MG63 (cell line): Measurements from ENCODE around the gene CERS5. TPM values are rescaled to one million over a fixed set of nuclear protein-coding genes. Genes with fewer than 3 reads are reported as not detected.

Source experiments
- DNase-seq: peaks from one replicate; pipeline ENCODE4 v3.0.0-alpha.2; 2020
- H3K27me3 ChIP-seq: fragments of 250-450 bp; sonication (Bioruptor Pico); 2 replicates; pipeline ENCODE4 v1.5.1; 2020; ENCODE audit warnings: mild to moderate bottlenecking, moderate library complexity
- H3K36me3 ChIP-seq: fragments of 250-450 bp; sonication (Bioruptor Pico); 2 replicates; pipeline ENCODE4 v1.5.1; 2020; ENCODE audit warnings: mild to moderate bottlenecking, moderate library complexity
- H3K4me3 ChIP-seq: fragments of 250-450 bp; sonication (Bioruptor Pico); 2 replicates; pipeline ENCODE4 v1.5.1; 2020; ENCODE audit warnings: mild to moderate bottlenecking, moderate library complexity
- H3K9me3 ChIP-seq: fragments of 250-450 bp; sonication (Bioruptor Pico); 2 replicates; pipeline ENCODE4 v1.5.1; 2020; ENCODE audit warnings: mild to moderate bottlenecking, moderate library complexity
- total RNA-seq: library from RNA; depleted of rRNA; stranded (reverse); fragments of >200 nt; shearing (Covaris generic); gene quantifications from 2 replicates; pipeline ENCODE4 v1.2.3, GENCODE V29; 2014; ENCODE audit warnings: low replicate concordance; rRNA removed

Gene CERS5
- total RNA-seq, 1 experiment from 2014 or later: 38.6 TPM

GRCh38 chr12:50081096-50081808, 85.9 kb downstream of the CERS5 start:
- DNase-seq: no peak
- Histone ChIP-seq H3K9me3 (no peaks in the 10 kb centered on the region), H3K27me3 (no peaks in the 10 kb centered on the region), H3K4me3 (no peak overlapping the region), H3K36me3 (no peaks in the 10 kb centered on the region)

GRCh38 chr12:50079771-50080170, 87.4 kb downstream of the CERS5 start:
- Histone ChIP-seq H3K27me3 (no peaks in the 10 kb centered on the region), H3K9me3 (no peaks in the 10 kb centered on the region), H3K4me3 (no peak overlapping the region), H3K36me3 (no peaks in the 10 kb centered on the region)
- no peak for DNase-seq

Other genes with a start within 250 kb of the CERS5 start
- gene AQP2, start 216.6 kb downstream of the CERS5 start, total RNA-seq: not detected in 2 replicates
- not detected in 2 replicates for gene AQP5, start 205.5 kb downstream of the CERS5 start, total RNA-seq
- not detected in 2 replicates for gene AQP6, start 194.4 kb downstream of the CERS5 start, total RNA-seq
- gene RACGAP1, start 141.9 kb downstream of the CERS5 start, total RNA-seq: 157 and 166 TPM in 2 replicates
- 1.5 and 1.7 TPM in 2 replicates for gene ASIC1, start 109.8 kb downstream of the CERS5 start, total RNA-seq
- gene SMARCD1, start 82.0 kb downstream of the CERS5 start, total RNA-seq: 26.0 and 36.1 TPM in 2 replicates
- not detected in 2 replicates for gene GPD1, start 63.4 kb downstream of the CERS5 start, total RNA-seq
- gene COX14, start 55.1 kb downstream of the CERS5 start, total RNA-seq: 20.1 and 39.3 TPM in 2 replicates
- gene LIMA1, start 116.2 kb upstream of the CERS5 start, total RNA-seq: 116 and 240 TPM in 2 replicates
- not detected in 2 replicates for gene FAM186A, start 229.2 kb upstream of the CERS5 start, total RNA-seq
- gene LARP4, start 233.5 kb upstream of the CERS5 start, total RNA-seq: 15.6 and 20.3 TPM in 2 replicates